Gastrocnemius medialis (tissue), 4 donors: ENCODE results near the gene CYTIP. TPM values are rescaled to one million over a fixed set of nuclear protein-coding genes. Genes with fewer than 3 reads are reported as not detected.

Experiments used
- ATAC-seq, 2 donors: fragments of 150-250 bp; one replicate each; pipeline ENCODE4 v1.9.1; 2016
- DNase-seq, 2 donors: peaks; one replicate each; pipeline ENCODE4 v3.0.0-alpha.2; 2019
- H3K27ac ChIP-seq, 4 donors: fragments of 200-600 bp; sonication (generic); 1 replicate in 1 of 4; 2 replicates in 3 of 4; pipeline ENCODE4 v1.5.1; 2016 to 2018; ENCODE audit warnings: mild to moderate bottlenecking in 2 of 4, moderate library complexity in 1 of 4
- H3K27me3 ChIP-seq, 3 donors: fragments of 200-600 bp; sonication (generic) in 2 of 3; 1 replicate in 1 of 3; 2 replicates in 2 of 3; pipeline versions ENCODE4 v1.5.1 to v1.6.0; 2016 to 2019; ENCODE audit warnings: mild to moderate bottlenecking in 1 of 3, moderate library complexity in 1 of 3
- H3K36me3 ChIP-seq, 2 donors: fragments of 200-600 bp; sonication (generic) in 1 of 2; one replicate each; pipeline ENCODE4 v1.5.1; 2017 to 2018
- H3K4me1 ChIP-seq, 2 donors: fragments of 200-600 bp; sonication (generic) in 1 of 2; one replicate each; pipeline ENCODE4 v1.5.1; 2016 to 2017; ENCODE audit warnings: mild to moderate bottlenecking in 2 of 2
- H3K4me3 ChIP-seq, 4 donors: fragments of 200-600 bp; sonication (generic) in 3 of 4; 1 replicate in 1 of 4; 2 replicates in 3 of 4; pipeline ENCODE4 v1.5.1; 2016 to 2019; ENCODE audit warnings: mild to moderate bottlenecking in 2 of 4
- H3K9me3 ChIP-seq, 3 donors: fragments of 200-600 bp; sonication (generic) in 2 of 3; 1 replicate in 1 of 3; 2 replicates in 2 of 3; pipeline ENCODE4 v1.5.1; 2016 to 2019
- POLR2A ChIP-seq, 2 donors: fragments of 450-650 bp; IDR thresholded peaks; one replicate each; pipeline ENCODE4 v1.6.1; 2017; ENCODE audit warnings: antibody characterized with exemption in 2 of 2, mild to moderate bottlenecking in 2 of 2, moderate library complexity in 2 of 2
- in situ Hi-C, 4 donors: fragments of 200-750 bp; cut with MboI; loops; one replicate each; pipeline versions ENCODE4 v1.15.0 to v1.8.0; 2017; ENCODE audit warnings: low sequenced_read_pairs in 4 of 4
- intact Hi-C: fragments of 100-400 bp; cut with DNase I; formaldehyde crosslinking; loops from one replicate; pipeline ENCODE4 v1.15.1; 2023; ENCODE audit warnings: low total_unique reads
- total RNA-seq, 4 donors: library from RNA; depleted of rRNA; stranded (reverse); fragments of >200 nt; gene quantifications; one replicate each; pipeline versions ENCODE4 v1.1.0 to v1.2.3, GENCODE V29; 2016
- TF ChIP-seq, protein P1 (sequence below), 5 experiments: fragments of 450-650 bp in 3 of 5; fragments of 200-600 bp in 2 of 5; sonication (generic) in 2 of 5; IDR thresholded peaks in 4 of 5; conservative IDR thresholded peaks in 1 of 5; 1 replicate in 4 of 5; 2 replicates in 1 of 5; pipeline ENCODE4 v1.5.1; 2016 to 2019; ENCODE audit warnings: antibody characterized with exemption in 5 of 5, mild to moderate bottlenecking in 3 of 5, moderate library complexity in 3 of 5

CYTIP gene
- total RNA-seq, 4 donors from 2014 or later, result 0.19 to 1.9 (median 1.6) TPM

DNA sequence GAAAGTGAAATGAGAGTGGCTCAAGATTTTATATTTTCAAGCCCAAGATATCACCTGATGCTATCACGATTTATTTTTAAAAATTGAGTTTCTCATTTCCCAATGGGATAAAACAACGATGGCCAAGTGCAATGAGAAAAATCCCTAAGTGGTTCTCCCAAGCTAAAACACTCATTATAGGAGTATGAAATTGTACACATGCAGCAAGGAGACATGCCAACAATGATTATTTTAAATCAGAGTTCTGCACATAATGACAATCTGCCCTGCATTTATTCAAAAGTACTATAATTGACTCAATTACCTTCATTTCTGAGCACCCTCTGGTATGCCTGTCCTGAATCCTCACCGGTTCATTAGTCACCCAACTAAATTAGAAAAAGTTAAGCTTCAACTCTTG lies 12.7 kb downstream of the CYTIP start:
- in situ Hi-C loops, result no loop called here
- no peak for DNase-seq
- Histone ChIP-seq H3K36me3 (no peaks in the 10 kb centered on the region), H3K27ac (no peak overlapping the region), H3K4me1 (no peaks in the 10 kb centered on the region), H3K27me3 (no peaks in the 10 kb centered on the region), H3K4me3 (no peak overlapping the region), H3K9me3 (no peaks in the 10 kb centered on the region)
- ATAC-seq, result no peak
- intact Hi-C loops, result no loop called here
- TF ChIP-seq, protein P1, sequence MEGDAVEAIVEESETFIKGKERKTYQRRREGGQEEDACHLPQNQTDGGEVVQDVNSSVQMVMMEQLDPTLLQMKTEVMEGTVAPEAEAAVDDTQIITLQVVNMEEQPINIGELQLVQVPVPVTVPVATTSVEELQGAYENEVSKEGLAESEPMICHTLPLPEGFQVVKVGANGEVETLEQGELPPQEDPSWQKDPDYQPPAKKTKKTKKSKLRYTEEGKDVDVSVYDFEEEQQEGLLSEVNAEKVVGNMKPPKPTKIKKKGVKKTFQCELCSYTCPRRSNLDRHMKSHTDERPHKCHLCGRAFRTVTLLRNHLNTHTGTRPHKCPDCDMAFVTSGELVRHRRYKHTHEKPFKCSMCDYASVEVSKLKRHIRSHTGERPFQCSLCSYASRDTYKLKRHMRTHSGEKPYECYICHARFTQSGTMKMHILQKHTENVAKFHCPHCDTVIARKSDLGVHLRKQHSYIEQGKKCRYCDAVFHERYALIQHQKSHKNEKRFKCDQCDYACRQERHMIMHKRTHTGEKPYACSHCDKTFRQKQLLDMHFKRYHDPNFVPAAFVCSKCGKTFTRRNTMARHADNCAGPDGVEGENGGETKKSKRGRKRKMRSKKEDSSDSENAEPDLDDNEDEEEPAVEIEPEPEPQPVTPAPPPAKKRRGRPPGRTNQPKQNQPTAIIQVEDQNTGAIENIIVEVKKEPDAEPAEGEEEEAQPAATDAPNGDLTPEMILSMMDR (IDR thresholded peaks at IDR 0.05 in 4 of 5, conservative IDR thresholded peaks at IDR 0.05 in 1 of 5), result no peak

- ATAC-seq (no peak), DNase-seq (no peak)
- no peaks in the 10 kb centered on the region for H3K4me1 ChIP-seq
- no peak overlapping the region for H3K27ac ChIP-seq
- TF ChIP-seq, protein P1 (IDR thresholded peaks at IDR 0.05 in 4 of 5, conservative IDR thresholded peaks at IDR 0.05 in 1 of 5), result no peak
- no peak for TF ChIP-seq POLR2A (IDR thresholded peaks at IDR 0.05)
- H3K4me3 ChIP-seq, result no peak overlapping the region
- in situ Hi-C loops (no loop called here), intact Hi-C loops (no loop called here)
- H3K27me3 ChIP-seq, result no peaks in the 10 kb centered on the region
- no peaks in the 10 kb centered on the region for H3K36me3 ChIP-seq
- no peaks in the 10 kb centered on the region for H3K9me3 ChIP-seq
Measured at GRCh38 chr2:157428500-157429175, 15.3 kb downstream of the CYTIP start.

GRCh38 chr2:157427922-157428303 lies 16.0 kb downstream of the CYTIP start:
- Histone ChIP-seq H3K9me3 (no peaks in the 10 kb centered on the region), H3K4me3 (no peak overlapping the region), H3K36me3 (no peaks in the 10 kb centered on the region), H3K27ac (no peak overlapping the region), H3K4me1 (no peaks in the 10 kb centered on the region), H3K27me3 (no peaks in the 10 kb centered on the region)
- in situ Hi-C loops, result no loop called here
- no peak for TF ChIP-seq POLR2A (IDR thresholded peaks at IDR 0.05)
- TF ChIP-seq, protein P1 (IDR thresholded peaks at IDR 0.05 in 4 of 5, conservative IDR thresholded peaks at IDR 0.05 in 1 of 5), result no peak
- intact Hi-C loops, result no loop called here
- ATAC-seq, result no peak
- no peak for DNase-seq

GRCh38 chr2:157427003-157427921 lies 16.6 kb downstream of the CYTIP start:
- TF ChIP-seq, protein P1 (IDR thresholded peaks at IDR 0.05 in 4 of 5, conservative IDR thresholded peaks at IDR 0.05 in 1 of 5), result no peak
- no peak for TF ChIP-seq POLR2A (IDR thresholded peaks at IDR 0.05)
- in situ Hi-C loops, result no loop called here

More at GRCh38 chr2:157427003-157427921, 16.6 kb downstream of the CYTIP start:
- Histone ChIP-seq H3K27me3 (no peaks in the 10 kb centered on the region), H3K4me1 (no peaks in the 10 kb centered on the region), H3K4me3 (no peak overlapping the region), H3K9me3 (no peaks in the 10 kb centered on the region), H3K27ac (no peak overlapping the region), H3K36me3 (no peaks in the 10 kb centered on the region)
- intact Hi-C loops, result no loop called here
- DNase-seq, result no peak
- ATAC-seq, result no peak
